ENCODE data around the gene EPB41L5.
"Not testable (repeated sequence)": the region's sequence is repeated elsewhere in the genome, so short reads cannot be mapped to it uniquely, and the experiment has no call there.

Gene EPB41L5

GRCh38 chr2:120029672-120030640, 17.1 kb downstream of the EPB41L5 start:
- DNase-seq (ENCODE audit: low read depth), result no peak

- no peak for DNase-seq (ENCODE audit: low read depth)
Observed at GRCh38 chr2:120032297-120032696, 19.4 kb downstream of the EPB41L5 start.

- DNase-seq (ENCODE audit: low read depth), result no peak
Observed at GRCh38 chr2:120034027-120034426, 21.1 kb downstream of the EPB41L5 start.

GRCh38 chr2:120034621-120035020, 21.7 kb downstream of the EPB41L5 start:
- DNase-seq (ENCODE audit: low read depth), result no peak

- no peak for DNase-seq (ENCODE audit: low read depth)
Observed at GRCh38 chr2:120036145-120036544, 23.3 kb downstream of the EPB41L5 start.

GRCh38 chr2:120037995-120038541, 25.2 kb downstream of the EPB41L5 start:
- peak; percentile 33 for DNase-seq (ENCODE audit: low read depth)

GRCh38 chr2:120042359-120042758, 29.5 kb downstream of the EPB41L5 start:
- DNase-seq (ENCODE audit: low read depth), result no peak

- DNase-seq (ENCODE audit: low read depth), result peak; percentile 27
Observed at GRCh38 chr2:120044336-120044735, 31.5 kb downstream of the EPB41L5 start.

- DNase-seq (ENCODE audit: low read depth), result not testable (repeated sequence)
Observed at GRCh38 chr2:120045775-120046174, 32.9 kb downstream of the EPB41L5 start.

- not testable (repeated sequence) for DNase-seq (ENCODE audit: low read depth)
Observed at GRCh38 chr2:120046252-120046651, 33.4 kb downstream of the EPB41L5 start.

- DNase-seq (ENCODE audit: low read depth), result peak; percentile 34
Observed at GRCh38 chr2:120052597-120052996, 39.7 kb downstream of the EPB41L5 start.

- DNase-seq (ENCODE audit: low read depth), result peak; percentile 33
Observed at GRCh38 chr2:120053891-120054290, 41.0 kb downstream of the EPB41L5 start.

- no peak for DNase-seq (ENCODE audit: low read depth)
Observed at GRCh38 chr2:120059483-120059882, 46.6 kb downstream of the EPB41L5 start.

GRCh38 chr2:120060088-120060623, 47.3 kb downstream of the EPB41L5 start:
- DNase-seq (ENCODE audit: low read depth), result peak; percentile 2

GRCh38 chr2:120064664-120065063, 51.8 kb downstream of the EPB41L5 start:
- no peak for DNase-seq (ENCODE audit: low read depth)

GRCh38 chr2:120066800-120067547, 54.1 kb downstream of the EPB41L5 start:
- peak; percentile 62 for DNase-seq (ENCODE audit: low read depth)

GRCh38 chr2:120068040-120068658, 55.3 kb downstream of the EPB41L5 start:
- not testable (repeated sequence) for DNase-seq (ENCODE audit: low read depth)

- no peak for DNase-seq (ENCODE audit: low read depth)
Observed at GRCh38 chr2:120075545-120075944, 62.7 kb downstream of the EPB41L5 start.

GRCh38 chr2:120077896-120078295, 65.0 kb downstream of the EPB41L5 start:
- no peak for DNase-seq (ENCODE audit: low read depth)

GRCh38 chr2:120079647-120080046, 66.8 kb downstream of the EPB41L5 start:
- DNase-seq (ENCODE audit: low read depth), result no peak

- DNase-seq (ENCODE audit: low read depth), result no peak
Observed at GRCh38 chr2:120091436-120091835, 78.6 kb downstream of the EPB41L5 start.

- DNase-seq (ENCODE audit: low read depth), result peak; percentile 31
Observed at GRCh38 chr2:120094795-120095194, 81.9 kb downstream of the EPB41L5 start.

Data from iris pigment epithelial cell (primary cell).